IPS-11a (cell line): Measurements from ENCODE around the gene PPARA.

Source experiments
- H3K4me3 ChIP-seq: one replicate; pipeline ENCODE4 v1.5.1; 2013; ENCODE audit warnings: low read depth, low read length, control low read depth

The PPARA gene

DNA sequence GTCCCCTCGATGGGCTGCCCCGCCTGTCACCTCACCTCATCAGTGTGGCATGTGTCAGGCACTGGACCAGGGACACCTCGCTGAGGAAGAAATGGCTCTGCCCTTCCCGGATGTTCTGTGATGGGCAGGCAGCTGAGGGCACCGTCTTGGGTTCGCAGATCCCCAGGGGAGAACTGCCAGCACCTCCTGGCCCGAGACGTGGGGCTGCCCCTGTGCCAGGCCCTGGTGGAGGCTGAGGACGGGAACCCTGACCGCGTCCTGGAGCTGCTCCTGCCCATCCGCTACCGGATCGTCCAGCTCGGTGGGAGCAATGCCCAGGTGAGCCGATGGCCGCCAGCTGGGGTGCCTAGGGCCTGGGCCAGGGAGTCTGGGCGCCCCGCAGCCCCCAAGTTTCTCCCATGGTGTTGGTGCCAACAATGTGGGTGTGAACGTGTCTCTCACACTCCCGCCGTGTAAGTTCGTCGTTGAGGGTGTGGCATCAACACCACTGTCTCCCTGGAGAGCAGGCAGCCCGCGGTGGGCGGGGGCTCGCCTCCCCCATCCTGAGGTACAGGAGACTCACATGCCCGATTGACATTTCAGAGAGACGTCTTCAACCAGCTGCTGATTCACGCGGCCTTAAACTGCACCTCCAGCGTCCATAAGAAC lies 139.0 kb downstream of the PPARA start:
- no peak overlapping the region for H3K4me3 ChIP-seq

DNA sequence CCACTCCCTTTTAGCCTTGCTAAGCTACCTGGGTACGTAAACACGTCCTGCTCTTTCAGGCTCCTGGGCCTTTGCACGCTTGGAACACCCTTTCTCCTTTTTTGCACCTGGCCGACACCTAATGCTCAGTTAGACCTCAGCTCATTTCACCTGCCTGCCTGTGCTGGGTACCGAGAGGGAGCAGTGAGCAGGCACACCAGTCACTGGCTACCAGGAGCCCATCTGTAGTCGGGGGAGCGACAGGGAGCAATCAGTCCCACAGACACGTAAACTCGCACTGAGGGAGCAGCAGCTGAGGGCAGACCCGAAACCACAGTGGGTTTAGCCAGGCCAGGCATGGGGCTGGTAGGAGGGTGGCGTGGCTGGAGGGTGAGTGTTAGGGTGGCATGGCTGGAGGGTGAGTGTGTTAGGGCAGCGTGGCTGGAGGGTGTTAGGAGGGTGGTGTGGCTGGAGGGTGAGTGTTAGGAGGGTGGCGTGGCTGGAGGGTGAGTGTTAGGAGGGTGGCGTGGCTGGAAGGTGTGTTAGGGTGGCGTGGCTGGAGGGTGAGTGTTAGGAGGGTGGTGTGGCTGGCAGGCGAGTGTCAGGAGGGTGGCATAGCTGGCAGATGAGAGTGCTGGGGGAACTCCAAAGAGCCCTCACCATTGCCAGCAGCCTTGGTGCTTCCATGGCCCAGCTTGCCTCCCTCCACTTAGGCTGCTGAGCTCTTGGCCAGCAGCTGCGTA lies 140.0 kb downstream of the PPARA start:
- H3K4me3 ChIP-seq = no peak overlapping the region

DNA sequence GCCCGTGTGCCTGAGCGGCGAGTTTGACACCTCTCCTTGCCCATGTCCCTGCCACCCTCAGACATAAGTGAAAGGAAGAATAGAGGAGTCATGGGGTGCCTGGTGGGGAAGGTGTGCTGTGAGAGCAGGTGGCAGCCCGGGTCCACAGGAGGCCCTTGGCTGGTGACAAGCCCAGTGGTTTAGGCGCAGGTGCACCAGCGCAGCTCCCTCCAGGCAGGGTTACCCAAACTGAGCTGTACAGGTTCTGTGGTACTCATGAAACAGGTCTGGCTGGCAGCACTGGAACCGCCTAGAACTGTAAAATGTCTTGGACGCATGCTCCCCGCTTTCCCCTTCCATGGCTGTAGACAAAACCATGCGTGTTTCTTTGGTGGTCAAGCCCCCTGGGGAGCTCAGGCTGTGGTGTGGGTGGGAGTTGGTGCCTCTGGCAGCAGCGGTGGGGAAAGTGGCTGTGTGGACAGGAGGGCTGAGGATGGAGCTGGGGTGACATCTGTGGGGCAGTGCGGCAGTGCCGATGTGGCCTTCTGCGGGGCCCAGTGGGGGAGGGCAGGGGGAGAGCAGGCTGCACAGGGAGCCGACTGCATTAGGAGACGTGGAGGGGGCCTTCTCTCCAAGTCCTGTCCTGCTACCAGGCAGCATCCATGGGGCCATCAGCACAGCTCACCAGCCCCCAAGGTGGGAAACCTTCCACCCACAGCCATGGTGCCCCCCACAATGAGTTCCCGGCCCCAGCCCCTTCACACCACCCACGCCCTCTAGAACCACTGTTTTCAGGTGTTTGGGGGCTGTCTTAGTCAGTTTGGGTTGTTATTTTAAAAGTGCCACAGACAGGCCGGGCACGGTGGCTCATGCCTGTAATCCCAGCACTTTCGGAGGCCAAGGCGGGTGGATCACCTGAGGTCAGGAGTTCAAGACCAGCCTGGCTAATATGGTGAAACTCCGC lies 140.8 kb downstream of the PPARA start:
- H3K4me3 ChIP-seq = no peak overlapping the region

DNA sequence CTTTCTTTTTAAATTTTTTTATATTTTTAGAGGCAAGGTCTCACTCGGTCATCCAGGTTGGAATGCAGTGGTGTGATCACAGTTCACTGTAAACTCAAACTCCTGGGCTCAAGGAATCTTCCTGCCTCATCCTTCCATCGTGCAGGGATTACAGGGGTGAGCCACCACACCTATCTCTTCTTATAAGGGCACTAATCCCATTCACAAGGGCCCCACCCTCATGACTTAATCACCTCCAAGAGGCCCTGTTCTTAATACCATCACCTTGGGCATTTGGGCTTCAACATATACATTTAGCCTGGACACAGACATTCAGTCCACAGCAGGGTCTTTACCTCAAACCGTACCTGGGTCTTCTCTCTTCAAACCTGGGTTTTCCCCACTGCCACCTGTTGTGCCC lies 141.8 kb downstream of the PPARA start:
- no peak overlapping the region for H3K4me3 ChIP-seq

DNA sequence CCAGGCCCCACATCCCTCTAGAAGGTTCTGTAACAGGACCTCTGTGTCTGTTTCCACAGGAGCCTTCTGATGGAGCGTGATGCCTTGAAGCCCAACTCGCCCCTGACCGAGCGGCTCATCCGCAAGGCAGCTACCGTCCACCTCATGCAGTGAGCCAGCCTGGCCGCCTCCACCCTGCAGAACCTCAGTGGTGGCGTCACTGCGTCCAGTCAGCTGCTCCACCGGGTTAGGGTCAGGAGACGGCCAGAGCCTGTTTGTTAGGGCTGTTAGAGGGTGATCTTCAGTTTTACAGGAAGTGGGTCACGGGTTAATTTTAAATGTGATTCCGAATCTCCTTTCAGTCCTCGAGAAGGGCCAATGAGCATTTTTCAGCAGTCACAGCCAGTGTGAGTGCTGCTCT lies 142.4 kb downstream of the PPARA start:
- no peak overlapping the region for H3K4me3 ChIP-seq
